Amygdala (tissue), 56 donors: ENCODE data around the gene FADS6.

Source experiments
- DNase-seq, 56 donors: peaks; one replicate each; lab custom pipeline; 2025; lab: John Stamatoyannopoulos, UW

The FADS6 gene

DNA sequence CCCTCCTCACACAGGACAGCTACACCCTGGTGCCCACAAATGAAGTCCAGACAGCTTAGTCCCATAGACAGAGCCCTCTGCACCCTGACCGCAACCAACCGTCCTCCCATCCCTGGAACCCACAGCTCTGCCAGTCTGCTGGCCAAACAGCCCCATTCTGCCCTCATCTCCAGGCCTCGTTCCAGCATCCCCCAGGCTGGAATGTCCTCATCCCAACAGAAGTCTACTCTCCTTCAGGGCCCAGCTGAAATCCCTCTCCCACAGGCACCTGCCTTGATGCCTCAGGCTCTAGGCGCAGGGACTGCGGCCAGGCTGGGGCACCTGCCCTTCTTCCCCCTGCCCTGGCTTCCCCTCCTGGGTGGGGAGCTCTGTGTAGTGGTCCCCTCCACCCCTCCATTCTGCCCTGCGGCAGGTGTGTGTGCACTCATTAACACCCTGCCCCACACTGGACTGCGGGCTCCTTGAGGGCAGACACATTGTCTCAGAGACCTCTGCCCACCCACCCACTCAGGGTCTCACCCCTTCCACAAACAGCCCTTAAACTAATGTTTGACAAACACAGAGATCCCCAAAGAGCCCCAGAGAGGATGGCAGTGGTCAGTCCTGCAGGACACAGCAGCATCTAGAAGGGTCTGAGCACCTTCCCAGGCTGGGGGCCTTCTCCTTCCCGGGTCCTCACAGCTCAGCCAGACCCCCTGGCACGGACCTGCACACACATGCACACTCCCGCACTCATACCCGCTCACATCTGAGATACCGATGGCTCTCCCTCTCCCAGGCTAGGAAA, 34.6 kb downstream of the FADS6 start:
- DNase-seq: no peak

DNA sequence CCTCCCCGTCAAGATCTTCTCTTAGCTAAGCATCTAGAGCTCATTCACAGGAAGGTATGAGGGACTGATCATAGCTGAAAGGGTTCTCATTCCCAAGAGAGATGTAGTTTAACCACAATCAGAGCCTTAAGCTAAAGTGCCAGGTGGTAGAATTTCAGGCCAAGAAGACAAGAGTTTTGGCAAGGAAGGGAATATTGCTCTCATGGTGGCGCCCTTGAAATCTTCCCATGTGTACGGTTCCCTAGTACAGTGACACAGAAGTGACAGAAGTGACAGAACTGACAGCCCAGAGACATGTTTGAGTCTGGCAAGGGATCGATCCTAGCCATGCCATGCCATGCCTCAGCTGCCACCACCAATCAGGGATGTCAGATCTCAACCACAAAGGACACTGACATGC, 36.2 kb downstream of the FADS6 start:
- no peak for DNase-seq

DNA sequence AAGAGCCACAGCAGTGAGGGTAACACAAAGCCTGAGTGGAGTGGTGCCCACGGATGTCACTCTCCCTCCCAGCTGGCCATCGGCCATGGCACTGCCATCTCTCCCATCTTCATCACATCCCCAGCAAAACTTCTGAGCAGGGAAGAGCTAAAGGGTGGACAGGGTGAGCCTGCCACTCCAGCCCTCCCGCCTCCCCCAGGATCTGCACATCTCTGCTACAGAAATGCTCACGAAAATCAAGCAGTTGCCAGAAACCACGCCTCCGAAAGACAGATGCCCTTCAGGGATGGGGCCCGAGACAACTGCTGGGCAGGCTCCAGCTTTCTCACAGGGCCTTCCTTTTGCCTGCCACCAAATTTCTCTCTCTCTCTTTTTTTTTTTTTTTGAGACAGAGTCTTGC, 37.3 kb downstream of the FADS6 start:
- peak in 1 of 56 donors; percentile 36 for DNase-seq

DNA sequence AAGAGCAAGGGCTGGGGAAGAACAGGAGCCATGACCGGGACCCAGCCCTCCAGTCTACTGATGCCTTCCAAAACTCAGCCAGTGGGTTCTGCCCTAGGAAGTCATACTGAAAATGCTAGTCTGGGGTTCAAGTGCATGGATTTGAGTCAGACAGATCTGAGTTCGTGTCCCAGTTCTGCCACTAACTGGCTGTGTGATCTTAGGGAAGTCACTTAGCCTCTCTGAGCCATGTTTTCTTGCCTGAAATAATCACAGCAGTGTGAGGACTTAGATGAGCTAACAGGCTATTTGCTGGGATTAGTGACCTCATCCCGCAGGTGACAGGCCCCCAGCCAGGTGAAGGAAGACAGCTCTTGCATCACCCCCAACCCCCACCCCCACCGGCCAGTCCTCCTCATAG, 38.1 kb downstream of the FADS6 start:
- no peak for DNase-seq

DNA sequence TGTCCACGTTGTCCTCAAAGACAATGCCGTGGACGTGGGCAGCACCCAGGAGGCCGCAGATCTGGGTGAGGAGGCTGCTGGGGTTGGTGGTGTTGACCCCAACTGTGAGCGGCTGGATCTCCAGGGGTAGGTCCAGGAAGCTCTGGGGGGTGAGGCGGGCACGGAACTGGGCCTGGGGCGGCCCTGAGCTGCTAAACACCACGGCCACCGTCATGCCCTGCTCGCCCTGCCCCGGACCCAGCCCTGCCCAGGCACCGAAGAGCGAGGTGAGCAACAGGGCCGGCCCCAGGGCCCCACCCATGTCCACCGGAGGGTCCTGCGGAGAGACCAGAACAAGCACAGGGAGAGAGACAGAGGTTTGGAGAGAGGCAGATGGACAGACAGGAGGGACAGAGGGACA, 38.6 kb downstream of the FADS6 start:
- DNase-seq: no peak

DNA sequence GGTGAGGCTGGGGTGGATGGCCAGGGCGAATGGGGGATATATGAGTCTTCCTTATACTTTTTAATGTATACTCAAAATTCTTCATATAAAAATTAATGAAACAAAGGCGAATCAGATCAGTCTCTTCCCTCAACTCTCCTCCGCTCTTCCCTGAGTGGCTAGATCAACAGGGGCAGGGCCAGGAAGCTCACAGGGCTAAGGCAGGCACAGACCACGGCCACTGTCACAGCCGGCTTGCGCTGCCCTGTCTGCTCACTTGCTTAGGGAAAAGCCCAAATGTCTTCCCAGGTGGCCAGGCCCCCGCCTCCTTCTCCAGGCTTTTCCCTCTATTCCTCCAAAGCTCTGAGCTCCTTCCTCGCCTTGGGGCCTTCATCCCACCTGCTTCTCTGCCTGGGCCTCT, 39.8 kb downstream of the FADS6 start:
- no peak for DNase-seq

DNA sequence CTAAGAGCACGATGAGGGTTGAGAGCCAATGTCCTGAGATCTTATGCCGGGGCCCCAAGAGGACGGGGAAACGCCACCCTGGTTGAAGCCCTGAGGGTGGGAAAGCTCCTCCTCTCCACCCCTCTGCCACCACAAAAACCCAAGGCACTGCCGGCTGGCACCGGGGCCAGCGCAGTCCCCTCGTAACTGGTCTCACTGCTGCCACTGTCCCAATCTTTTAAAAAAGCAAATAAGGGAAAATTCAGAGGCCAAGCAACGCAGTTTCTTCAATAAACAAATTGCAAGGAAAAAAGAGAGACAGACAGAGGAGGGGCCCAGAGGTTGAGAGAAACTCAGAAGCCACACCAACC, 40.4 kb downstream of the FADS6 start:
- DNase-seq: no peak

DNA sequence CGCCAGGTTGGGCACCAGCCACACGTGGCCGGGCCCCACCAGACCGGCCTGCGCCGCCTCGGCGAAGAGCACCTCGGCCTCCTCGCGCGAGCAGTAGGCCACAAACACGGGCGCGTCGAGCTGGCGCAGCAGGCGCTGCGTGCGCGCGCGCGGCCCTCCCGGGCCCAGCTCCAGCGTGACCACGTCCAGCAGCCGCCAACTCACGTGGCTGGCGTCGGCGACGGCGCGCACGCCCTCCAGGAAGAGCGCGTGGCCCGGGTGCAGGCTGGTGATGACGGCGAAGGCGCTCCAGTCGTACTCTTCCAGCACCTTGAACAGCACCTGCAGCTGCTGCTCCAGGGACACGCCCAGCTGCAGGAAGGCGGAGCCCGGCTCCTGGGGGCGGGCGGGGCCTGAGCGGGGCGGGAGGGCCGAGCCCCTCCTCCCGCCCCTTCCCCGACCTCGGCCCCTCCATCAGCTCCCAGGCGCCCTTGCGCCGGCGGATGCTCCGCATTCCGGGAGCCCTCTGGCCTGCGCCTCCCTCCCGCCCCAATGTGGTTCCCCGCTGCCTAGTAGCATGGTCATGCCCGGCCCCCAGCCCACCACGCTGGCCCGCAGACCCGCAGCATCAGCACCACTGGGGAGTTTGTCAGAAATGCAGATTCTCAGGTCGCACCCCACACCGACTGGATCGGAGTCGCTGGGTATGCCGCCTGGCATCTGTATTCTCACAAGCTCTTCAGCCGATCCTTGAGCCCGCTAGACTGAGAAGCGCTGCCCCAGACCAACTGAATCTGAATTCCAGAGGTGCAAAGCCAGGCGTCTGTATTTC, 41.0 kb downstream of the FADS6 start:
- no peak for DNase-seq

DNA sequence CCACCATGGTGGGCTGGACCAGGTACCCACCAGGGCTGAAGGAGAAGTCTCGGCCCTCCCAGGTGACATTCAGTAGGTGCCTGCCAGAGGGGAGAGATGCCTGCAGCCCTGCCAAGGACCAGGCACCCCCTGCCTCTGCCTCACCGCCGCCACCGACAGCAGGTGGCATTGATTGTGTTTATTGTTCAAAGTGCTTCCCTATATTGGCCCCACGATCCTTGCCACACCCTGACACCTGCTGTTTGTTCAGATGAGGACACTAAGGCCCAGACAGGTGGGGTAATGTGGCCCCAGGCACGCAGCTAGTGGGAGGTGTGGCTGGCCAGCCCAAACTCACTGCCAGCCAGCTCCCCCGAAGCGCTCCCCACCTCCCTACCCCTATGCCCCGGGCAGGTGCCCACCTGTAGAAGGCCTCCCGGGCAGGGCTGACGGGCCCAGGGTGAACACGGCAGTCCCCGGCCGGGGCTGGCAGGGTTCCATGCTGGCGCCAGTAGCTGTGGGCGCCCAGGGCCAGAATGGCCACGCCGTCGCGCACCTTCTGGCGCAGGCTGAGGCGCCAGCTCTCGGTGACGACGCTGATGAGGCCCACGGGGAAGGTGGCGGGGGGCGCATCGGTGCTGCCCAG, 41.7 kb downstream of the FADS6 start:
- DNase-seq: no peak

DNA sequence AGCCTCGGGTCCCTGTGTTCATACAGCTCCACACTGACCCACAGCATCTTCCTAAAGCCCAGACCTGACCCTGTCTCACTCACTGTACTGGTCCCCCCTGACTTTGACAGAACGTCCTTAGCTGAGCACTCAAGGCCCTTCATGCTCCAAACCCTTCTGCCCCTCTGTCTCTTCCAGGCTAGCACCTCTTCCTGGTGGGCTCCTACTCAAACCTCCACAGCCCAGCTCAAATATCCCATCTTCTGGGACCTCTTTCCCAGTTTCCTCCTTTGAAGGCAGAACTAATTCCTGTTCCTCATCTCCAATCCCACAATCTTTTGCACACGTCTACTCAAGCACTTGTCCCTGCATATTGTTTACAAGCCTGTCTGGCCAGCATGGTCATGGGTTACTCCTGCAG, 42.5 kb downstream of the FADS6 start:
- no peak for DNase-seq

DNA sequence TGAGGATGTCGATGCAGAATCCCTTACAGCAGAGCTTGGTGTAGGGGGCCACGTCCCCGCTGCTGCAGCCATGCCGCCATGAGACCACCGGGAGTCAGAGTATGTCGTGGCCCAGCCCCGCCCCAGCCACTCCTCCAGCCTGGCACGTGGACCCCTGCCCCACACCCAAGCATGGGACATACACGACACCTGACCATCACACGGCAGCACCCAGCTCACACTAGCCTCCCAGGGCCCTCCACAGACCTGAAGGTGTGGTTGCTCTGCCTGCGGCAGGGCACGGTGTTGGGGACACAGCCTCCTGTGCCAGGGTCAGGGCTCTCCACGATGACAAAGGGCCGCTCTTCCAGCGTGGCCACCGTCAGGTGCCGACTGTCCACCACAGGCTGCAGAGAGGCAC, 43.1 kb downstream of the FADS6 start:
- no peak for DNase-seq

DNA sequence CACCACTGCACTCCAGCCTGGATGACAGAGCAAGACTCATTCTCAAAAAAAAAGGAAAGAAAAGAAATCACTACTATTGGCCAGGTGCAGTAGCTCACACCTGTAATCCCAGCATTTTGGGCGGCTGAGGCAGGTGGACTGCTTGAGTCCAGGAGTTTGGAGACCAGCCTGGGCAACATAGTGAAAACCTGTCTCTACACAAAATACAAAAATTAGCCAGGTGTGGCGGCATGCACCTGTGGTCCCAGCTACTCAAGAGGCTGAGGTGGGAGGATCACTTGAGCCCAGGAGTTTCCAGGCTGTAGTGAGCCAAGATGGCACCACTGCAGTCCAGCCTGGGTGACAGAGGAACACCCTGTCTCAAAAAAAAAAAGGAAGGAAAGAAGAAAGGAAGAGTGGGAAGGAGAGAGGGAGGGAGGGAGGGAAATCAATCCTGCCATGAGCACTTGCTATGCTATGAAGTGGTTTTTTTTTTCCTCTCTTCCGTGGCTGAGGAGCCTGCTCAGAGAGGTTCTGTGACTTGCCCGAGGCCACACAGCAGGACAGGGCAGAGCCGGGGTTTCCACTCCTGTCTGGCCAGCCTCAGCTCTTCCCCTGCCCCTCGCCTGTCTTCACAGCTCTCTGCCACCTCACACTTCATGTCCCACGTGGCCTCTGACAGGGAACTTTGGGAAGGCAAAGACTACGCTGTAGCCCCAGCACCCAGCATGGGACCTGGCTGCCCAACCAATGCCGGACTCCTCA, 44.6 kb downstream of the FADS6 start:
- DNase-seq: no peak

DNA sequence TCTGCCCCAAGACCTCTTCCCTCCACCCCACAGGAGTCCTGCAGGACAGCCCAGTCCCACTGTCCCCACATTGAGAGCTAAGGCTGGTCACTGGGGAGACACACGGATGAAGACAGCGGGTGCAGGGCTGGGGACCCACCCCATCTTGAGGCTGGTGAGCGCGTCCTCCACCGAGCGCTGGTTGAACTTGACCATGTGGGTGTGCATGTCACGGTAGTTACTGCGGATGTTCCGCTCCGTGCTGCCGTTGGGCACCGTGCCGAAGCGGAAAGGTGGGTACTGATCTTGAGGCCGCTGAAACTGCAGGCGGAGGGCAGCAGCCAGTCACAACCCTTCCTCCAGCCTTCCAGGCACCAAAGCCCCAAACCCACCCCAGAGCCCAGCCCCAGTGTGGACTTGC, 46.8 kb downstream of the FADS6 start:
- no peak for DNase-seq

DNA sequence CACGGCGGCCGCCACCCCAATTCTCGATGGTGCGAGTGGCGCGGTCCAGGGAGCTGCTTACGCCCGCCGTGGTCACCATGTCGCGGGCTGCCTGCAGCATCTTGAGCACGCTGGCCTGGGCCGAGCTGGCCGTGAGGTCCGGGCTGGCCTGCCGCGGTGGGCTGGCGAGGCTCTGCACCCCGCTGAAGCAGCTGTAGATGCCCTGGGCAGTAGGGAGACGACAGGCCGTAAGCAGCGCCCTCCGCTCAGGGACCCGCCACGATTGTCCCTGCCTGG, 50.1 kb downstream of the FADS6 start:
- no peak for DNase-seq

DNA sequence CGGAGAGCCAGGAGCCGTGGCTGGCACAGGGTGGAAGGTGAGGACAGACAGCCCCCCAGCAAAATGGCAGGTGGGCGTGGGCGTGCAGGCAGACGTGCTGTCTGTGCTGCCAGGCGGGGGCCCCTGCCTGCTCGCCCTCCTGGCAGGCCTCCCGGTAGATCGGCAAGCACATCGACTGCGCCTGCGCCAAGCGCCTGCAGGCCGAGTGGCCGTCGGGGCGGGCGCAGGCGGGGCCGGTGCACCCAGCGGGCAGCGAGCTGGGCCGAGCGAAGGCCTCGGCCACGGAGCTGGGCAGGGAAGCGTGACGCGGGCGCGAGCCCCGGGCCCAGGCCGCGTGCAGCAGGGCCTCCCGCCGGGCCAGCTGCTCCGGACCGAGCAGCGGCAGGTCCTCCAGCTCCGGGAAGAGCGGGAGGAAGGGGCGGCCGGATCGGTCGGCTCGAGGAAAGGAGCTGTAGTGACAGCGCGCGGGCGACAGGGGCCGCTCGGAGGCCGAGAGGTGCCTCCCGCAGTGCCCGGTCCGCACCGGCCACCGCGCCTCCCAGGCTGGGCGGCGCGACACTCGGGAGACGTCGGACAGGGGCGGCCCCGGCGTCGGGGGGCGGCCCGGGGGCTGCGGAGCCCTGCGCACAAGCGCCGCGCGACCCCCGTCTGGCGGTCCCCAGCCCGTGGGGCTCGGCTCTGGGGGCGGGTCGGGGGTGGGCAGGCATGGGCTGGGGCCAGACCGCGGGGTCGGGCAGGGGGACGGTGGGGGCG, 50.7 kb downstream of the FADS6 start:
- peak in 48 of 56 donors; percentile 20 to 81 (median 64) for DNase-seq

DNA sequence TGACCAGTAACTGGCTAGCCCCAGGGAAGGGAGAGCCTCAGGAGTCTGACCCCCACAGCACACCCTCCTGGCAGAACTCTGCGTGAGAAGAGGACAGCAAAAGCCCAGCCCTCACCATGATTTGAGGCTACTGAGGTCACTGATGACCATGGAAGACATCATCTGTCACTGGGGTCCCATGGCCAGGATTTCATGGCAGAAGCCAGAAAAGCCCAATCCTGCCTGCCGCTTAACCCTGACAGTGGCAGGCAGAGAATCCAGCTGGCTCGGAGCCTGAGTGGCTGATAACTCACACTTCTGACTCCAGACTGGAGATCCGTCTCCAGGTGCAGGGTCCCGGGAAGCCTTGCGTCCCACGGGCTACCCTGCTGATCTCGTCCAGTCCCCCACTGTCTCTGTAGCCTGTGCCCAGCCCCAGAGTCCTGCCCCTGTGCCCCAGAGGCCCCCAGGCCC, 51.3 kb downstream of the FADS6 start:
- peak in 3 of 56 donors; percentile 47 to 65 (median 56) for DNase-seq

DNA sequence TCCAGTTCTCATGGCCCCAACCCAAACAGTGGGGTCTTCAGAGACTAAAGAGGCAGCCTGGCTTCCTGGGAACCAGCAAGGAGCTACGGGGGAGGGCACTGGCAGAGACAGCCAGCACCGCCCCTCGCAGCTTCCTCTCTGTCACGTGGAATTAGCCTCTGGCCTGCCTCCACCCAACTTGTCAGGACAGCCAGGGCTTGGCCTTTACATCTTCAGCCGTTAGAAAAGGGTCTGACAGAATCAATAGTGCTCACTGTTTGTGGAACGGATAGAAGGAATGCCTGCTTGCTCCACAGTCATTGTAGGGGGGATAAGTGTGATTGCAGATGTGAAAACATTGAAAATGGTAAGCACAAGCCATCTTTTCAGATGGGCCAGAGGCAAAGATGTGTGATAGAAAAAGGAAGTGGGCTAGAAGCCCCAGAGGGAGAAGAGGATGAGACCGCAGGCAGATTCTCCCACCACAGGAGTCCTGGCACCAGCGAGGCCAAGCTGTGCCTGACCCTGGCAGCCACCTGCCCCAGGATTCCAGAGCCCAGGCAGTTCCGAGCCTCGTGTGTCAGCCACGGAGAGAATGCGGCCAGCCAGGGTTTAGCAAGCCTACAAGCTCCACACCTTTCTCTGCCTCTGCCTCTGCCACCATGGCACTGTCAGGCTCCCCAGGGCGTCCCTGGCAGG, 52.3 kb downstream of the FADS6 start:
- DNase-seq: peak in 49 of 56 donors; percentile 9 to 74 (median 44)

DNA sequence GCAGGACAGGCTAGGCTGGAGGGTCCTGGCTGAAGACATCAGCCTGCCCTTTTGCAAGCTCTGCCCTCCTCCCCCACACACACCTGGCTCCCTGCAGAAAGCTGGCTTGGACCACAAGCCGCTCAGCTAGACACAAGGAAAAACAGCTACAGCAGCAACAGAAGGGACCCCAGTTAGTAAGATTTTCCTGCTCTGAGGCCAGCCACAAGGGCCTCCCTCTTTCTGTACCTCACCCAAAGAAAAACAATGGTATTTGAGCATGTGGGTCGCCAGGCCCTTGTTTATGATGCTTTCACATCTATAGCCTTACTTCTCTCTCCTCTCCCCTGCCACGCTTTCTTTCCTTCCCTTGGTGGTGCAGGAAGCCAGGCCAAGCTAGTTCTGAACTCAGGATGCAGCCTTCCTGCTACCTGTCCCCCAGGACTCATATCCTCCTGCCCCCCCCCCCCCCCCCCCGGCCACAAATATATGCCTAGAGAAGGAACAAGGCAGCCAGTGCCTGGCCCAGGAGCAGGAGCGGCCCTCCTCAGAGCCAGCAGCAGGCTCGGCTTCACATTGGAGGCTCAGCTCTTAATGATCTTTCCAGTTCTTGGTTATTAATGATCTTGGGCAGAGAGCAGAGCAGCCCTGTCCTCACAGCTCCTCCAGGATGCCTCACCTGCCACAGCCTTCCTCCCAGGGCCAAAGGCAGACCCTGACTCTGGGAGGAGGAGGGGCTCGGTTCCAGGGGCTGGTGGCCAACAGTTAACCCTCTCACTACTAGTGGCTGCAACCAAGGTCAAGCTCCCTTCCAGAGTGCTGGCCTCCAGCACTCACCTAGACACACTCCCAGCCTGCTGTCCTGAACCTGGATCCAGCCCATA, 53.2 kb downstream of the FADS6 start:
- peak in 1 of 56 donors; percentile 7 for DNase-seq

DNA sequence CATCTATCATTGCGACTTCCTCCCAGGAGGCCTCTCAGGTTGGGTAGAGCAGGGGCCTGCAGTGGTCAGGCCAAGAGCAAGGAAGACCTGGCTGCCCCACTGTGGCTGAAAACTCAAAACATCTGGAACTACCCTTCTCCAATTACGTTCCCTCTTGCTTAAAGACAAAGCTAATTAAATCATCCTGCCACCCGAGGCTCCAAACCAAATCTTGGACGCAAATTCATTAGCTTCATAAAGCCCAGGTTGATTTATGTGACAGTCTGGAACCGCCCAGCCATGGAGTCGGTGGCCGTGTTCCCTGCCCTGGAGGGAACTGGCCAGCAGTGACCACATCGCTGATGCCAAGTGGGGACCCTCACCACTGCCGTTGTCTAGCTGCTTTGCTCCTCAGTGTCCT, 55.2 kb downstream of the FADS6 start:
- DNase-seq: no peak
